Uterus (tissue), 4 donors: ENCODE data around the gene SHROOM3. TPM values are rescaled to one million over a fixed set of nuclear protein-coding genes. Genes with fewer than 3 reads are reported as not detected.

Source experiments
- DNase-seq, 2 donors: peaks; one replicate each; pipeline ENCODE4 v3.0.0-alpha.2; 2019 to 2020
- H3K27ac ChIP-seq, 2 donors: fragments of 200-600 bp; sonication (generic); 1 replicate in 1 of 2; 2 replicates in 1 of 2; pipeline ENCODE4 v1.5.1; 2016 to 2018
- H3K27me3 ChIP-seq, 2 donors: fragments of 200-600 bp; sonication (generic); one replicate each; pipeline ENCODE4 v1.5.1; 2018 to 2019; ENCODE audit warnings: control low read depth in 1 of 2
- H3K36me3 ChIP-seq, 2 donors: fragments of 200-600 bp; sonication (generic); one replicate each; pipeline ENCODE4 v1.5.1; 2019; ENCODE audit warnings: control low read depth in 1 of 2
- H3K4me1 ChIP-seq, 2 donors: fragments of 200-600 bp; sonication (generic); one replicate each; pipeline ENCODE4 v1.5.1; 2018 to 2019; ENCODE audit warnings: control low read depth in 1 of 2
- H3K4me3 ChIP-seq, 2 donors: fragments of 200-600 bp; sonication (generic); 1 replicate in 1 of 2; 2 replicates in 1 of 2; pipeline ENCODE4 v1.5.1; 2018 to 2019; ENCODE audit warnings: mild to moderate bottlenecking in 1 of 2
- H3K9me3 ChIP-seq, 2 donors: fragments of 200-600 bp; sonication (generic); one replicate each; pipeline ENCODE4 v1.5.1; 2019; ENCODE audit warnings: control low read depth in 1 of 2
- POLR2A ChIP-seq, 2 donors: fragments of 450-650 bp; IDR thresholded peaks; one replicate each; pipeline ENCODE4 v1.6.1; 2016; ENCODE audit warnings: antibody characterized with exemption in 2 of 2, mild to moderate bottlenecking in 1 of 2, moderate library complexity in 1 of 2
- intact Hi-C: fragments of 100-400 bp; cut with DNase I; formaldehyde crosslinking; loops from one replicate; pipeline ENCODE4 v1.15.1; 2023; ENCODE audit warnings: low total_unique reads
- total RNA-seq, 4 donors: library from RNA; depleted of rRNA in 3 of 4; stranded (reverse); fragments of >200 nt in 3 of 4; gene quantifications; one replicate each; pipeline versions ENCODE4 v1.1.0 to v1.2.4, GENCODE V29; 2014 to 2023
- TF ChIP-seq, protein P1 (sequence below), 4 experiments: fragments of 200-600 bp in 2 of 4; fragments of 450-650 bp in 2 of 4; sonication (generic) in 2 of 4; IDR thresholded peaks; one replicate each; pipeline ENCODE4 v1.5.1; 2016 to 2019; ENCODE audit warnings: antibody characterized with exemption in 4 of 4, mild to moderate bottlenecking in 2 of 4, moderate library complexity in 1 of 4
- donor health status: DM: yes; HTN: yes; CAD: no.

SHROOM3 gene
- total RNA-seq, 4 donors from 2014 or later: 1.5 to 24.1 (median 3.4) TPM

DNA sequence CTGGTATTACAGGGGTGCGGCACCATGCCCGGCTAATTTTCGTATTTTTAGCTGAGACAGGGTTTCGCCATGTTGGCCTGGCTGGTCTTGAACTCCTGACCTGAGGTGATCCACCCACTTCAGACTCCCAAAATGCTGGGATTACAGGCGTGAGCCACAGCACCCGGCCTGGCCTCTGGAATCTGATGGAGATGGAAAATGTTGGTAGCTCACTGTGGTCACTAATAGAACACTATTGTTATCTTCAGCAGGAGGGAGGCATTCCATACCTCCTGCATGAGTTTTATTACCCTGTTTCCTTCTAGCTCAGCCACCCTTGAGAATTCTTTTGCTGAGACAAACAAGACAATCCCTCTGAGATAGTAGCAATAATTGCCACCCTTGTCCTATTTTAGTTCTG lies 105.0 kb downstream of the SHROOM3 start:
- intact Hi-C loops: no loop called here
- H3K36me3 ChIP-seq: no peaks in the 10 kb centered on the region
- no peaks in the 10 kb centered on the region for H3K27me3 ChIP-seq
- H3K27ac ChIP-seq: no peak overlapping the region
- TF ChIP-seq POLR2A (IDR thresholded peaks at IDR 0.05): no peak
- TF ChIP-seq, protein P1, sequence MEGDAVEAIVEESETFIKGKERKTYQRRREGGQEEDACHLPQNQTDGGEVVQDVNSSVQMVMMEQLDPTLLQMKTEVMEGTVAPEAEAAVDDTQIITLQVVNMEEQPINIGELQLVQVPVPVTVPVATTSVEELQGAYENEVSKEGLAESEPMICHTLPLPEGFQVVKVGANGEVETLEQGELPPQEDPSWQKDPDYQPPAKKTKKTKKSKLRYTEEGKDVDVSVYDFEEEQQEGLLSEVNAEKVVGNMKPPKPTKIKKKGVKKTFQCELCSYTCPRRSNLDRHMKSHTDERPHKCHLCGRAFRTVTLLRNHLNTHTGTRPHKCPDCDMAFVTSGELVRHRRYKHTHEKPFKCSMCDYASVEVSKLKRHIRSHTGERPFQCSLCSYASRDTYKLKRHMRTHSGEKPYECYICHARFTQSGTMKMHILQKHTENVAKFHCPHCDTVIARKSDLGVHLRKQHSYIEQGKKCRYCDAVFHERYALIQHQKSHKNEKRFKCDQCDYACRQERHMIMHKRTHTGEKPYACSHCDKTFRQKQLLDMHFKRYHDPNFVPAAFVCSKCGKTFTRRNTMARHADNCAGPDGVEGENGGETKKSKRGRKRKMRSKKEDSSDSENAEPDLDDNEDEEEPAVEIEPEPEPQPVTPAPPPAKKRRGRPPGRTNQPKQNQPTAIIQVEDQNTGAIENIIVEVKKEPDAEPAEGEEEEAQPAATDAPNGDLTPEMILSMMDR (IDR thresholded peaks at IDR 0.05): no peak
- H3K4me1 ChIP-seq: no peaks in the 10 kb centered on the region
- H3K4me3 ChIP-seq: no peak overlapping the region
- no peak for DNase-seq
- no peaks in the 10 kb centered on the region for H3K9me3 ChIP-seq

DNA sequence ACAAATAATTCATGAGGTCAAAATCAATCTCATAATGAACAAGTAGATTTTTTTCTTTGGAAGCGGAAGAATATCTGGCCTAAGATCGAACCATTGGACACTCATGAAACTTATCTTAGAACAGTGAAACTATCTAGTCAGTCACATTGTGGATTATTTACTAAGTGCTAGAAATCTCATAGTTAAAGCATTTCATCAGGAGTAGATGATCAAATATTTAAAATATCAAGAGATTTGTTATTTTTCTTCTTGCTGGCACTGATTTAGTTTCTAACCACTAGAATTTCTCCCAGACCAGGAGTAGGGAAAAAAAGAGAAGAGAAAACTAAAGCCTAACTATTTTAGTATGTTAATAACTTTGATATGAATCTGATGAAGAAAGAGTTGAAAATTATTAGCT lies 105.5 kb downstream of the SHROOM3 start:
- H3K4me3 ChIP-seq: no peak overlapping the region
- H3K27me3 ChIP-seq: no peaks in the 10 kb centered on the region
- no peak overlapping the region for H3K27ac ChIP-seq
- no peaks in the 10 kb centered on the region for H3K4me1 ChIP-seq
- TF ChIP-seq, protein P1 (IDR thresholded peaks at IDR 0.05): no peak
- TF ChIP-seq POLR2A (IDR thresholded peaks at IDR 0.05): no peak
- intact Hi-C loops: no loop called here
- no peaks in the 10 kb centered on the region for H3K9me3 ChIP-seq
- H3K36me3 ChIP-seq: no peaks in the 10 kb centered on the region
- DNase-seq: no peak

DNA sequence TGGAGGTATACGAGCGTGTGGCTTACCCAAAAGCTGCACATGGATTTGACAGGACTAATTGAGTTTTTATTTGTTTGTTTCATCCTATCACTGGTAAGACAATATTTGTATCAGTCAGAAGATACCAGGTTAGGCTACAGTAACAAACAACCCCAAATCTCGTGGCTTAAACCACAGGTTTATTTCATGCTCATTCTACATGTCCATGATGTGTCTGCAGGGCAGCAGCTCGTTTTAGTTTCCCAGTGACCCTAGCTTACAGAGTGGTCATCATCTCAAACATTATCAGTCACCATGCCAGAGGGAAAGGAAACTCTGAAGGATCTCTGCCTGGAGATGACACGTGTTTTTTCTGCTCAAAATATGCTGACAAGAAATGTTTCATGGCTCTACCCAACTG lies 108.3 kb downstream of the SHROOM3 start:
- H3K27me3 ChIP-seq: no peaks in the 10 kb centered on the region
- H3K27ac ChIP-seq: no peak overlapping the region
- no peak for DNase-seq
- H3K36me3 ChIP-seq: no peaks in the 10 kb centered on the region
- no peak overlapping the region for H3K4me3 ChIP-seq
- intact Hi-C loops: no loop called here
- TF ChIP-seq POLR2A (IDR thresholded peaks at IDR 0.05): no peak
- H3K4me1 ChIP-seq: no peaks in the 10 kb centered on the region
- no peaks in the 10 kb centered on the region for H3K9me3 ChIP-seq

DNA sequence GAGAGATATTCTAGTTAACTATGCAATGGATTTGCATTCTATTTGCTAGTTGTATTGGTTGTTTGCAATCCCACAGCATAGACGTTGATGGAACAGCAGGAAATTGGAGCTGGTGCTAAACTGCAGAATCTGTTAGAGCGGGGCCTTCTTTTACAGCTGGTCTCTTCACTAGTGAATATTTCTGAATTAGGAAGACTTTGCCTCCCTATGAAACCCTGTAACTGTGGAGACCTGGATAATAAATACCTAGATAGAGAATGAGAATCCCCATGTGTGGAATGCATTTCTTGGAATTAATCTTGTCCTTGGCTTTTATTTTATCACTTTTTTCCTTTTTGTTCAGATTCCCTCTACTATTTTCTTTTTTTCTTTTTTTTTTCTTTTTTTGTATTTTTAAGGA lies 109.7 kb downstream of the SHROOM3 start:
- no peaks in the 10 kb centered on the region for H3K27me3 ChIP-seq
- H3K4me1 ChIP-seq: no peaks in the 10 kb centered on the region
- H3K27ac ChIP-seq: no peak overlapping the region
- H3K9me3 ChIP-seq: no peaks in the 10 kb centered on the region
- intact Hi-C loops: no loop called here
- no peaks in the 10 kb centered on the region for H3K36me3 ChIP-seq
- no peak for DNase-seq
- no peak overlapping the region for H3K4me3 ChIP-seq
- TF ChIP-seq POLR2A (IDR thresholded peaks at IDR 0.05): no peak
- TF ChIP-seq, protein P1 (IDR thresholded peaks at IDR 0.05): no peak

DNA sequence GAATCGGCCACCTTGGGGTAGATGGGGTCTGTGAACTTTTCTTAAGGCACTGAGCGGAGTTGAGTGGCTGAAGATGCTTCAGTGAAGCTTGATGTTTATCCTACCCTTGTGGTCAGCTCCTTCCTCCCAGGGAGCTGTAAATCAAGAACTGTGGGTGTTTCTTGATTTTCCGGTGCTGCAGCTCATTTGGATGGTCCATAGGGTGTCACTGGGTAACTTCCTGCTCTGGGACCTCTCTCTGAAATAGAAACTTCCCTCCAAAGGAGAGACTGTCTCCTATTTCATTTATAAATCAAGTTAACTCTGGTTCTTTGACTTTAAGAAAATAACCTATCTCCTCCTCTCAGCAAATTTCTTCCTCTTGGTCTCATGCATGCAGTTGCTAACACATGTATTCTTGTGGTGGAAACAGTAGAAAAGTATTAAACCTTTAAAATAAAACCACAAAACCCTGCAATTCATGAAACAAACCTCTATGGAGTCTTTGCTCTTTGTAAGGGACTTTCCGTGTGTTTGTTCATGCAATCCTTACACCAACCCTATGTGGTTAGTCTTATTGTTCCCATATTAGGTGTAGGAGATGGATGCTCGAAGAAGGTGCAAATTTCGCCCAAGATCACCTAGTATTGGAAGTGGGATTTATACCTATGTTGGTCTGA lies 110.3 kb downstream of the SHROOM3 start:
- no peaks in the 10 kb centered on the region for H3K9me3 ChIP-seq
- H3K27ac ChIP-seq: no peak overlapping the region
- no peak for DNase-seq
- TF ChIP-seq, protein P1 (IDR thresholded peaks at IDR 0.05): no peak
- TF ChIP-seq POLR2A (IDR thresholded peaks at IDR 0.05): no peak
- H3K36me3 ChIP-seq: no peaks in the 10 kb centered on the region
- H3K4me1 ChIP-seq: no peaks in the 10 kb centered on the region
- H3K27me3 ChIP-seq: no peaks in the 10 kb centered on the region
- no peak overlapping the region for H3K4me3 ChIP-seq
- intact Hi-C loops: no loop called here

DNA sequence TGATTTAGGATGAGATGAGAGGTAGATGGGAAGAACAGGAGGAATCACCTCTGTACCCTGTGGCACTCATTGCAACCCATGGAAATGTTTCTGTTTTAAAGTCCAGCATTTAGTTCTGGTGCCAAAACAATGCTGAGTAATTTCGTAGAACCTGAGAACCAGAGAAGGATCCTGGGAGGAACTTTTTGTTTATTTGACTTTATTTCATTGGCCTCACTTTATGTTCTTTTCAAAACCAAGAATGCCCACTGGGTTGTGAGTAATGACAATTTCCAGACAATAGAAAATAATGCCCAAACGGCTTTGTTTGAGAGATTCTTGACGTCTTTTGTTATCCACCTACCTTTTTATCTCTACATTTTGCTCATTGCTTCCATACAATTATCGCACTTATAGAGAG lies 111.3 kb downstream of the SHROOM3 start:
- no peak for DNase-seq
- no peak overlapping the region for H3K4me3 ChIP-seq
- no peaks in the 10 kb centered on the region for H3K36me3 ChIP-seq
- no peaks in the 10 kb centered on the region for H3K4me1 ChIP-seq
- no peaks in the 10 kb centered on the region for H3K27me3 ChIP-seq
- intact Hi-C loops: no loop called here
- no peak for TF ChIP-seq POLR2A (IDR thresholded peaks at IDR 0.05)
- TF ChIP-seq, protein P1 (IDR thresholded peaks at IDR 0.05): no peak
- no peaks in the 10 kb centered on the region for H3K9me3 ChIP-seq
- H3K27ac ChIP-seq: no peak overlapping the region
